Measurements from ENCODE around the gene REM2. TPM values are rescaled to one million over a fixed set of nuclear protein-coding genes. Genes with fewer than 3 reads are reported as not detected.

Gene REM2
- 0.26 and 0.36 TPM in 2 replicates for polyA plus RNA-seq (2012; rRNA removed)
- polyA plus RNA-seq (2012; cell fraction: cytosol; rRNA removed), result 0.12 and 0.17 TPM in 2 replicates
- polyA plus RNA-seq (2012; cell fraction: nucleus; rRNA removed), result 1.2 TPM in 2 replicates

DNA sequence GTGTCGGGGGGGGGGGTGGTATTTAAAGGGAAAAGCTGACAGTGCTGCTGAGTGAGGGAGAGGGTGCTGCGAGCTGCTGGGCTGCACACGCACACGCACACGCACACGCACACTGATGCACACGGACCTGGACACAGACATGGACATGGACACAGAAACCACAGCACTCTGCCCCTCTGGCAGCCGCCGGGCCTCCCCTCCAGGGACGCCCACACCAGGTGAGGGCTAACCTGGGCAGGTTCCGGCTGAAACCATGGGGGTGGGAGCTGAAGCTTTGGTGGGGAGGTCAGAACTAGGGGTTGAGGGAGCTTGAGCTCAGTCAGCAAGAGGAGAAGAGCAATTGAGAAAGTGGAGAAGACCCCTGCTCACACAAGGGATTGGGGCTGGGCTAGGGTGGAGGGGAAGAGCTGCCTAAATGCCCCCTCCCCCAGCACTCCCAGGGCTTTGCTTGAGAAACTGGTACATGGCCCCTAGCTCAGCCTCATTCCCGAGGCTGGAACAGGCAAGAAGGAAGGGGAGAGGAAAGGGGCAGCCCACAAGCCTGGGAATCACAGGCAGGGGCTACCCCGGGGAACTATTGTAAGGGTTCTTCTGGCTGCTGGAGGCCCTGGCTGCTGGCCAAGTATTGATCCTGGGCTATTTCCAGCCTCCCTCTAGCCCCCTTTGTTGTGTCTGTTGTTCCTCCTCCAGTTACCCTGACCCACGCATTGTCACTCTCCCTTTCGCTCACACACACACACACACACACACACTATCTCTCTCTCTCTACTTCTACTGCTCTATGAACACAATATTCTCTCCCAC, at the start of gene REM2:
Gene REM2, plus strand, starts transcription at position 50 of the 804 bp plus-strand sequence. Its CDS starts 66 bp downstream, at position 116.
- H3K9ac ChIP-seq, result no peak within 1 kb of the TSS
- TF ChIP-seq POLR2AphosphoS5 (IDR thresholded peaks at IDR 0.05; ENCODE audit: low read depth, low read length), result no peak

GRCh38 chr14:22835505-22835904, 47.5 kb upstream of the REM2 start:
- peaks cover 0 to 10% of the 10 kb centered on the region in 2 experiments; a peak in 1 of 4 replicates for H3K4me1 ChIP-seq (ENCODE audit: control insufficient read depth in 1 of 2, insufficient read depth in 2 of 2, low read depth in 1 of 2, low read length in 1 of 2)
- 88% methylated on average over 3 of the region's 3 CpGs for WGBS (ENCODE audit: low lambda C conversion rate)
- H3K27me3 ChIP-seq (ENCODE audit: insufficient read depth), result no peaks in the 10 kb centered on the region
- H4K20me1 ChIP-seq (ENCODE audit: insufficient read depth), result no peaks in the 10 kb centered on the region
- H3K9ac ChIP-seq, result no peak overlapping the region
- no peak overlapping the region for H2AFZ ChIP-seq (ENCODE audit: low read depth)
- peaks cover 12% of the 10 kb centered on the region for H3F3A ChIP-seq (replicated peaks; ENCODE audit: insufficient read depth)
- ChIA-PET POLR2A (interaction anchor here (1.1 to 1.6 kb wide), 3 partner anchors 9 to 13 kb away, joined by 3 to 6 read pairs (median 3); no protein-coding TSS in a partner anchor), CTCF (interaction anchor here (1.1 to 6.4 kb wide), 5 partner anchors 13 to 222 kb away, joined by 3 to 45 read pairs (median 11); partner anchors contain the start of gene CDH24)
- peak overlapping the region; percentile 76; the same call in 1 of the 2 replicates for H3K4me2 ChIP-seq
- H3K9me3 ChIP-seq, result no peaks in the 10 kb centered on the region
- peaks cover 19 to 24% of the 10 kb centered on the region in 2 experiments for H3K36me3 ChIP-seq (replicated peaks in 1 of 2; ENCODE audit: control insufficient read depth in 1 of 2, insufficient read depth in 2 of 2, low read length in 1 of 2)
- no peaks in the 10 kb centered on the region for H3K9me2 ChIP-seq
- H3K79me2 ChIP-seq (ENCODE audit: insufficient read depth), result peaks cover 56% of the 10 kb centered on the region
- peak overlapping the region in 1 of 2 experiments; percentile 64; a peak in 1 of 4 replicates for H3K27ac ChIP-seq (ENCODE audit: low read depth in 2 of 2, low read length in 1 of 2)
- DNase-seq, result no peak
- no peak overlapping the region for H3K4me3 ChIP-seq (ENCODE audit: low read depth in 2 of 2, low read length in 1 of 2)
- TF ChIP-seq MAX (IDR thresholded peaks at IDR 0.05; ENCODE audit: low read depth) (no peak), MEF2A (IDR thresholded peaks at IDR 0.05; ENCODE audit: borderline replicate concordance, low read depth) (no peak), RAD21 (IDR thresholded peaks at IDR 0.05; ENCODE audit: low read length) (no peak), RCOR1 (IDR thresholded peaks at IDR 0.05; ENCODE audit: low read length) (no peak), FOXJ3 (CRISPR knock-in tag; IDR thresholded peaks at IDR 0.05) (no peak), GATA2 (CRISPR knock-in tag; IDR thresholded peaks at IDR 0.05) (no peak), PBX3 (IDR thresholded peaks at IDR 0.05) (no peak), RFX5 (IDR thresholded peaks at IDR 0.05; ENCODE audit: low read length) (no peak), ELF1 (IDR thresholded peaks at IDR 0.05) (no peak), ZBTB33 (IDR thresholded peaks at IDR 0.05; ENCODE audit: borderline replicate concordance, low read depth) (no peak), USF2 (IDR thresholded peaks at IDR 0.05; ENCODE audit: borderline replicate concordance, low read depth, low read length) (no peak), TAF1 (IDR thresholded peaks at IDR 0.05; ENCODE audit: borderline replicate concordance, low read depth, low read length) (no peak), YY1 (IDR thresholded peaks at IDR 0.05; ENCODE audit: low read depth) (no peak), JUND (IDR thresholded peaks at IDR 0.05) (no peak), FOXM1 (IDR thresholded peaks at IDR 0.05; ENCODE audit: low read depth) (no peak)
- TF ChIP-seq, protein P1, sequence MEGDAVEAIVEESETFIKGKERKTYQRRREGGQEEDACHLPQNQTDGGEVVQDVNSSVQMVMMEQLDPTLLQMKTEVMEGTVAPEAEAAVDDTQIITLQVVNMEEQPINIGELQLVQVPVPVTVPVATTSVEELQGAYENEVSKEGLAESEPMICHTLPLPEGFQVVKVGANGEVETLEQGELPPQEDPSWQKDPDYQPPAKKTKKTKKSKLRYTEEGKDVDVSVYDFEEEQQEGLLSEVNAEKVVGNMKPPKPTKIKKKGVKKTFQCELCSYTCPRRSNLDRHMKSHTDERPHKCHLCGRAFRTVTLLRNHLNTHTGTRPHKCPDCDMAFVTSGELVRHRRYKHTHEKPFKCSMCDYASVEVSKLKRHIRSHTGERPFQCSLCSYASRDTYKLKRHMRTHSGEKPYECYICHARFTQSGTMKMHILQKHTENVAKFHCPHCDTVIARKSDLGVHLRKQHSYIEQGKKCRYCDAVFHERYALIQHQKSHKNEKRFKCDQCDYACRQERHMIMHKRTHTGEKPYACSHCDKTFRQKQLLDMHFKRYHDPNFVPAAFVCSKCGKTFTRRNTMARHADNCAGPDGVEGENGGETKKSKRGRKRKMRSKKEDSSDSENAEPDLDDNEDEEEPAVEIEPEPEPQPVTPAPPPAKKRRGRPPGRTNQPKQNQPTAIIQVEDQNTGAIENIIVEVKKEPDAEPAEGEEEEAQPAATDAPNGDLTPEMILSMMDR (IDR thresholded peaks at IDR 0.05), result no peak
- TF ChIP-seq, protein P2, sequence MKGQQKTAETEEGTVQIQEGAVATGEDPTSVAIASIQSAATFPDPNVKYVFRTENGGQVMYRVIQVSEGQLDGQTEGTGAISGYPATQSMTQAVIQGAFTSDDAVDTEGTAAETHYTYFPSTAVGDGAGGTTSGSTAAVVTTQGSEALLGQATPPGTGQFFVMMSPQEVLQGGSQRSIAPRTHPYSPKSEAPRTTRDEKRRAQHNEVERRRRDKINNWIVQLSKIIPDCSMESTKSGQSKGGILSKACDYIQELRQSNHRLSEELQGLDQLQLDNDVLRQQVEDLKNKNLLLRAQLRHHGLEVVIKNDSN (IDR thresholded peaks at IDR 0.05; ENCODE audit: borderline replicate concordance, low read depth), result no peak

More for the DNA sequence above, at the start of gene REM2:
- no peaks in the 10 kb centered on the region for H4K20me1 ChIP-seq (ENCODE audit: insufficient read depth)
- H3K9me2 ChIP-seq, result no peaks in the 10 kb centered on the region
- WGBS (ENCODE audit: low lambda C conversion rate), result 69% methylated on average over 12 of the region's 15 CpGs
- no peak within 1 kb of the TSS for H3K4me2 ChIP-seq
- H3K79me2 ChIP-seq (ENCODE audit: insufficient read depth), result peaks cover 6% of the 10 kb centered on the region; the same call in 1 of the 2 replicates
- ChIA-PET POLR2A (interaction anchor here (1.4 to 2.2 kb wide), 3 partner anchors 12 to 36 kb away, joined by 3 to 11 read pairs (median 5); partner anchors contain the start of genes LRP10 and RBM23), CTCF (interaction anchor here (1.0 to 13.0 kb wide), 12 partner anchors 10 to 175 kb away, joined by 3 to 96 read pairs (median 6); partner anchors contain the start of gene RBM23)
- H3K27ac ChIP-seq (ENCODE audit: low read depth in 2 of 2, low read length in 1 of 2), result peak within 1 kb of the TSS in 1 of 2 experiments; percentile 69; a peak in 1 of 4 replicates
- peak within 1 kb of the TSS in 1 of 2 experiments; percentile 8; a peak in 1 of 4 replicates for H3K4me3 ChIP-seq (ENCODE audit: low read depth in 2 of 2, low read length in 1 of 2)
- peaks cover 4% of the 10 kb centered on the region for H3F3A ChIP-seq (replicated peaks; ENCODE audit: insufficient read depth)
- H3K36me3 ChIP-seq (replicated peaks in 1 of 2; ENCODE audit: control insufficient read depth in 1 of 2, insufficient read depth in 2 of 2, low read length in 1 of 2), result peaks cover 0 to 2% of the 10 kb centered on the region in 2 experiments
- H2AFZ ChIP-seq (ENCODE audit: low read depth), result no peak within 1 kb of the TSS
- peak; percentile 51 for DNase-seq
- peaks cover 8 to 45% of the 10 kb centered on the region in 2 experiments; a peak in 2 of 4 replicates for H3K4me1 ChIP-seq (ENCODE audit: control insufficient read depth in 1 of 2, insufficient read depth in 2 of 2, low read depth in 1 of 2, low read length in 1 of 2)
- H3K9me3 ChIP-seq, result no peaks in the 10 kb centered on the region
- H3K27me3 ChIP-seq (ENCODE audit: insufficient read depth), result no peaks in the 10 kb centered on the region
